Smooth muscle cell of the umbilical artery (primary cell): ENCODE data around the gene G0S2. TPM values are rescaled to one million over a fixed set of nuclear protein-coding genes. Genes with fewer than 3 reads are reported as not detected.

Experiments
- total RNA-seq: library from RNA; depleted of rRNA; stranded (reverse); fragments of >200 nt; gene quantifications from 2 replicates; pipeline ENCODE4 v1.2.3, GENCODE V29; 2014

G0S2 gene, protein sequence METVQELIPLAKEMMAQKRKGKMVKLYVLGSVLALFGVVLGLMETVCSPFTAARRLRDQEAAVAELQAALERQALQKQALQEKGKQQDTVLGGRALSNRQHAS
- 23.6 and 49.0 TPM in 2 replicates for total RNA-seq

DNA sequence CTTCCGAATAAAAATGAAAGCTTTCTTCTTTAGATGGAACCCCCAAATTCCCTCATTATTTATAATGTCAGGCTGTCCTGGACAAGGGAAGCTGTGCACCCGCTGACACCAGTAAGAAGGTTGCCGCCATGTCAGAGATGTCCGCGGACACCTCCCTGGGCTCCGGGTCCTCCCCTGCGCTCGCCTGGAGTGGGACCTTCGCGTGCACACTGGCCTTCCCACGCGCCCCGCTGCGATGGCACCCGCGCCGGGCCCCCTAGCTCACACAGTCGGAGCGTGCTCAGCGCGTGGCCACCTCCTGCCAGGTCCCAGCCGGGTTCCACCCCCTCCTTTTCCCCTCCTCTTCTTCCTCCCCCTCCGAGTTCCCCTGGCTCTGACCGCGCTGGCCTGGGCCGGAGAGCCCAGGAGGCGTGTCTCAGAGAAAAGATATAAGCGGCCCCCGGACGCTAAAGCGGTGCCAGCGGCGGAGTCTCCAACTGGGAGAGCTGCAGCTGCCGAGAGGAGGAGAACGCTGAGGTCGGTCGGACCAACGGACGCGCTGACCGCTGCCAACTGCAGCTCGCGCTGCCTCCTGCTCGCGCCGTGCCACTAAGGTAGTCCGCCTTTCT lies at the start of gene G0S2:
Gene G0S2, plus strand, starts transcription at position 456 of the 608 bp plus-strand sequence. CDS start 273 bp downstream, outside the sequence.

DNA sequence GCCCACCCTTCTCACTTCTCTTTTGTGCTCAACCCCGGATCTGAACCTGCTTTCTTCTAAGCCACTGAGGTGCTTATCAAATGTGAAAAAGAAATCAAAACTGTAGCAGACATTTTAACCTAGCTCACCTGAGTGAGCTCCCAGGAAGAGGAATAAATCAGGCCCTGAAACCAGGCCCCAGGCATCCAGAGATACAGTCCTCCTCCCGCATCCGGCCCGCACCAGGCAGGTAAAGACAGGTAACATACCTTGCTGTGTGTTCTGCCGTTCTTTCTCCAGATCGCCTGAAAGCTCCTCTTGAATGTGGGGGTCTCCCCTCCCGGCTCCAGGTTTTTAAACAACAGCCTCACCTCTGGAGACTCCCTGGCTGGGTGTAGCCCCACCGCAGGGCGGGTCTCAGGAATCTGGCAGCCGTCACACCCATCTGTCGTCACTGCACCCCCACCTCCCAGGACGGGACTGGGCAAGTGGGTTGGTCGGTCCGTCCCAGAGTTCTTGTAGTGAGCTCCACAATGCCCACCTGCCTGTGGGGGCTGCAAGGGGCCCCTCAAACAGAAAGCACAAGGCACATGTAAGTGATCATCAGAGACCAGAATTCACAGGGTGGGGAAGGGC lies 23.0 kb upstream of the G0S2 start, which contains the start of gene LAMB3:
Gene LAMB3, minus strand, starts transcription at position 305 of the 615 bp plus-strand sequence. CDS start 1,481 bp downstream, outside the sequence.

GRCh38 chr1:209704584-209704983 lies 29.4 kb downstream of the G0S2 start, which contains the start of gene HSD11B1:
Gene HSD11B1 (plus strand): TSS chr1:209704846. CDS start chr1:209704943, 97 bp downstream.

Other genes starting within 250 kb of the G0S2 start
- gene CAMK1G, start 91.7 kb upstream of the G0S2 start, total RNA-seq: 4.2 and 13.1 TPM in 2 replicates
- gene LAMB3, start 23.0 kb upstream of the G0S2 start, total RNA-seq: 16.3 and 26.1 TPM in 2 replicates
- gene HSD11B1, start 29.4 kb downstream of the G0S2 start, total RNA-seq: 1.2 and 41.6 TPM in 2 replicates
- gene TRAF3IP3, start 80.6 kb downstream of the G0S2 start, total RNA-seq: not detected in 2 replicates
- 2.4 TPM in 2 replicates for gene C1orf74, start 109.1 kb downstream of the G0S2 start, total RNA-seq
- gene IRF6, start 130.7 kb downstream of the G0S2 start, total RNA-seq: 0.05 and 0.59 TPM in 2 replicates
- gene UTP25, start 152.6 kb downstream of the G0S2 start, total RNA-seq: 9.2 and 12.7 TPM in 2 replicates